DND-41 (cell line): ENCODE data around the gene CSRP1.
"Not testable (repeated sequence)": the region's sequence is repeated elsewhere in the genome, so short reads cannot be mapped to it uniquely, and the experiment has no call there.

Experiments used
- ATAC-seq: fragments of 200-7000 bp; cut with Tn5 transposase; 3 replicates; pipeline ENCODE4 v1.9.1; 2021; ENCODE audit warnings: low read depth; ENCODE audit not compliant: insufficient read depth
- DNase-seq: peaks from one replicate; pipeline ENCODE4 v3.0.0-alpha.2; 2020
- H2AFZ ChIP-seq: 2 replicates; pipeline ENCODE4 v1.6.0; 2012; ENCODE audit warnings: low read depth, low read length
- H3K27ac ChIP-seq: 2 replicates; pipeline ENCODE4 v1.5.1; 2012; ENCODE audit warnings: low read length, inconsistent platforms
- H3K27me3 ChIP-seq: fragments of 200-600 bp; sonication (generic); 2 replicates; pipeline ENCODE4 v1.6.0; 2012; ENCODE audit warnings: low read length, mild to moderate bottlenecking, inconsistent platforms; ENCODE audit not compliant: insufficient read depth, poor library complexity
- H3K36me3 ChIP-seq: 2 replicates; pipeline ENCODE4 v1.5.1; 2012; ENCODE audit warnings: low read length, inconsistent platforms; ENCODE audit not compliant: insufficient read depth
- H3K4me1 ChIP-seq: 2 replicates; pipeline ENCODE4 v1.5.1; 2012; ENCODE audit warnings: mild to moderate bottlenecking, low read length; ENCODE audit not compliant: insufficient read depth
- H3K4me2 ChIP-seq: 2 replicates; pipeline ENCODE4 v1.6.0; 2012; ENCODE audit warnings: mild to moderate bottlenecking, moderate library complexity, low read length, inconsistent platforms; ENCODE audit not compliant: insufficient read depth
- H3K4me3 ChIP-seq, 2 experiments: fragments of 200-600 bp in 1 of 2; shearing (Covaris generic) in 1 of 2; 2 replicates each; pipeline ENCODE4 v1.5.1; 2012 to 2016; ENCODE audit warnings: inconsistent platforms in 2 of 2, low read length in 2 of 2, mild to moderate bottlenecking in 2 of 2, low read depth in 1 of 2, moderate library complexity in 1 of 2
- H3K79me2 ChIP-seq: 2 replicates; pipeline ENCODE4 v1.6.0; 2012; ENCODE audit warnings: low read length, inconsistent platforms; ENCODE audit not compliant: insufficient read depth
- H3K9ac ChIP-seq: 2 replicates; pipeline ENCODE4 v1.6.0; 2012; ENCODE audit warnings: low read depth, mild to moderate bottlenecking, inconsistent platforms, low read length, moderate library complexity
- H3K9me3 ChIP-seq: 2 replicates; pipeline ENCODE4 v1.5.1; 2012; ENCODE audit warnings: low read length, moderate library complexity, mild to moderate bottlenecking, inconsistent platforms; ENCODE audit not compliant: insufficient read depth, severe bottlenecking
- H4K20me1 ChIP-seq: 2 replicates; pipeline ENCODE4 v1.6.0; 2012; ENCODE audit warnings: low read length; ENCODE audit not compliant: insufficient read depth
- EZH2 ChIP-seq: IDR thresholded peaks from 3 replicates; pipeline ENCODE4 v1.6.1; 2012; ENCODE audit warnings: borderline replicate concordance, low read depth, mild to moderate bottlenecking, moderate library complexity, low read length, inconsistent platforms; ENCODE audit not compliant: severe bottlenecking
- TF ChIP-seq, protein P1 (sequence below): IDR thresholded peaks from 2 replicates; pipeline ENCODE4 v1.5.1; 2012; ENCODE audit warnings: borderline replicate concordance, low read length, moderate library complexity, mild to moderate bottlenecking; ENCODE audit not compliant: poor library complexity, severe bottlenecking; ENCODE audit errors: extremely low read depth

Gene CSRP1

DNA sequence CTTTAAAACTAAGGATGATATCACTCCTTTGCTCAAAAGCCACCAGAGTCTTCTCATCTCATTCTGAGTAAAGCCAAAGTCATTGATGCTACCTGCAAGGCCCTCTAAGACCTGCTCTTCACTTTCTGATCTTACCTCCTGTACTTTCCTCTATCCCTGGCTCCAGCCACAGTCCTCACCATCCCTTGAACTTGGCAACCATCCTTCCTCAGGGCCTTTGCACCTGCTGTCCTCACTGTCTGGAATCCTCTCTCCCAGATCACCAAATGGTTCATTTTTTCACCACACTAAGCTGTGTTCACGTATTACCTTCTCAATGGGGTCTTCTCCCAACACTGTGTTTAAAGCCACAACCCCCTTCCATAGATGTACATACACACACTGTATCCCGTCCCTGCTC lies 33.6 kb downstream of the CSRP1 start:
- no peak overlapping the region for H3K4me3 ChIP-seq
- no peak overlapping the region for H3K9ac ChIP-seq
- peaks cover 17% of the 10 kb centered on the region for H3K4me1 ChIP-seq
- no peak overlapping the region for H2AFZ ChIP-seq
- ATAC-seq: no peak
- H4K20me1 ChIP-seq: peaks cover 2% of the 10 kb centered on the region; the same call in 1 of the 2 replicates
- H3K36me3 ChIP-seq: no peaks in the 10 kb centered on the region; the same call in 1 of the 2 replicates
- TF ChIP-seq, protein P1, sequence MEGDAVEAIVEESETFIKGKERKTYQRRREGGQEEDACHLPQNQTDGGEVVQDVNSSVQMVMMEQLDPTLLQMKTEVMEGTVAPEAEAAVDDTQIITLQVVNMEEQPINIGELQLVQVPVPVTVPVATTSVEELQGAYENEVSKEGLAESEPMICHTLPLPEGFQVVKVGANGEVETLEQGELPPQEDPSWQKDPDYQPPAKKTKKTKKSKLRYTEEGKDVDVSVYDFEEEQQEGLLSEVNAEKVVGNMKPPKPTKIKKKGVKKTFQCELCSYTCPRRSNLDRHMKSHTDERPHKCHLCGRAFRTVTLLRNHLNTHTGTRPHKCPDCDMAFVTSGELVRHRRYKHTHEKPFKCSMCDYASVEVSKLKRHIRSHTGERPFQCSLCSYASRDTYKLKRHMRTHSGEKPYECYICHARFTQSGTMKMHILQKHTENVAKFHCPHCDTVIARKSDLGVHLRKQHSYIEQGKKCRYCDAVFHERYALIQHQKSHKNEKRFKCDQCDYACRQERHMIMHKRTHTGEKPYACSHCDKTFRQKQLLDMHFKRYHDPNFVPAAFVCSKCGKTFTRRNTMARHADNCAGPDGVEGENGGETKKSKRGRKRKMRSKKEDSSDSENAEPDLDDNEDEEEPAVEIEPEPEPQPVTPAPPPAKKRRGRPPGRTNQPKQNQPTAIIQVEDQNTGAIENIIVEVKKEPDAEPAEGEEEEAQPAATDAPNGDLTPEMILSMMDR: no peak
- TF ChIP-seq EZH2: no peak
- H3K27me3 ChIP-seq: peaks cover 10% of the 10 kb centered on the region
- no peak overlapping the region for H3K4me2 ChIP-seq
- H3K9me3 ChIP-seq: no peaks in the 10 kb centered on the region
- H3K79me2 ChIP-seq: no peaks in the 10 kb centered on the region
- H3K27ac ChIP-seq: no peak overlapping the region
- DNase-seq: no peak

DNA sequence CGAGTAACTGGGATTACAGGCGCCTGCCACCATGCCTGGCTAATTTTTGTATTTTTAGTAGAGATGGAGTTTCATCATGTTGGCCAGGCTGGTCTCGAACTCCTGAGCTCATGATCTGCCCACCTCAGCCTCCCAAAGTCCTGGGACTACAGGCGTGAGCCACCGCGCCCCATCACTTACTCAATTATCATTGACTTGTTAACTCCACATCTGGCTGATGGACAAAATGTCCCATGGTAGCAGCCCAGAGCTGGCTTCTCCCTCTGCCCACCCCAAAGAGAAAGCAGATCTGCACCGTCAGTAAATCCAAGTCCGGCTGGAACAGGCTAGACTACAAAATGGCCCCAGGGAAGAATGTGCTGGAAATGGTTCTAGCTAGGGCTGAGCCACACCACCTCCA lies 34.6 kb downstream of the CSRP1 start:
- H3K36me3 ChIP-seq, DNase-seq, H3K9me3 ChIP-seq, H3K79me2 ChIP-seq, H4K20me1 ChIP-seq, H3K4me3 ChIP-seq, ATAC-seq, H3K4me2 ChIP-seq, H3K27ac ChIP-seq, H3K27me3 ChIP-seq, H3K9ac ChIP-seq, H2AFZ ChIP-seq: not testable (repeated sequence)
- H3K4me1 ChIP-seq: peaks cover 27% of the 10 kb centered on the region

DNA sequence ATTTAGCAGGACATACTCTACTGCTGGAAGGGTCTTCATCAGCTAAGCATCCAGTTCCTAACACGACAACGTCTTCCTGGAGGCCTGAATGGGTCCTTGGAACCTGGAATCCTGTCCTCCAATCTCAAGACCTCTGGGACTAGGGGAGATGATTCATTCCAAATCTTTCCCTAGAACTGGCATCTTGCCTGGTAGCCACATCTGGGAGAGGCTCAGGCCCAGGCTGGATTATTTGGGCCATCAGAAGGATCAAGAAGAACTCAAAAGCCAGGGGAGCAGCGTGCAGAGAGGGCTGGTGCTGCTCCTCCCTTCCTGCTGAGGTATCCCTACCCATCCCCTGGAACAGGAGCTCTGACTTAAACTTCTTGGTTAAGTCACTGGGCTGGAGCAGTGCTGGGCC lies 35.2 kb downstream of the CSRP1 start:
- no peak for DNase-seq
- Histone ChIP-seq H3K9me3 (no peaks in the 10 kb centered on the region), H3K27me3 (peaks cover 10% of the 10 kb centered on the region), H3K9ac (no peak overlapping the region), H4K20me1 (peaks cover 8% of the 10 kb centered on the region), H3K27ac (no peak overlapping the region), H3K4me3 (no peak overlapping the region), H3K4me1 (peaks cover 30% of the 10 kb centered on the region), H2AFZ (no peak overlapping the region), H3K4me2 (no peak overlapping the region), H3K79me2 (peaks cover 4% of the 10 kb centered on the region), H3K36me3 (no peaks in the 10 kb centered on the region; the same call in 1 of the 2 replicates)
- TF ChIP-seq, protein P1: no peak
- TF ChIP-seq EZH2: no peak
- ATAC-seq: no peak

DNA sequence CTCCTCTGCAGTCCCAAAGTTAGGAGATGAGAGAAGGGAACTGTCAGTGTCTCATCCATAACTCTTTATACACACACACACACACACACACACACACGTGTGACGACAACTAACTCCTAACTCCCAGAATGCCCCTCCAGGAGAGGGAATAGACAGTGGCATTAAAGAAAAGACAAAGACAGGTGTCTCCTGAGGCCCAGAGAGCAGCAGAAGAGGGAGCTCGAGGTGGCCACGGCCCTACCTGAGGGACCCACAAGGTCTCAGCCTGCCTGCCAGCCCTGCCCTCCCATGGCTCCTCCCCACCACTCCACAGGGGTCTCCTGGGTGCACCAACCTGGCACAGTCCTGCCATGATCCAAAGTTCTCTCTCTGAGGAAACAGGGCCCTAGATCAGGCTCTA lies 36.3 kb downstream of the CSRP1 start:
- H3K4me3 ChIP-seq: no peak overlapping the region
- H4K20me1 ChIP-seq: peaks cover 8% of the 10 kb centered on the region
- H3K4me1 ChIP-seq: peaks cover 31% of the 10 kb centered on the region
- H3K27ac ChIP-seq: no peak overlapping the region
- DNase-seq (no peak), ATAC-seq (no peak)
- H3K79me2 ChIP-seq: peaks cover 4% of the 10 kb centered on the region
- no peaks in the 10 kb centered on the region for H3K9me3 ChIP-seq
- H3K4me2 ChIP-seq: no peak overlapping the region
- H2AFZ ChIP-seq: no peak overlapping the region
- H3K27me3 ChIP-seq: peaks cover 8% of the 10 kb centered on the region
- peaks cover 5% of the 10 kb centered on the region for H3K36me3 ChIP-seq
- no peak overlapping the region for H3K9ac ChIP-seq
- no peak for TF ChIP-seq EZH2
- TF ChIP-seq, protein P1: no peak
